SU-DHL-6 (cell line): ENCODE data around the gene IL10.

Experiments
- CTCF ChIP-seq: fragments of 200-600 bp; sonication (generic); IDR thresholded peaks from one replicate; pipeline ENCODE4 v1.5.1; 2017; ENCODE audit warnings: antibody characterized with exemption, mild to moderate bottlenecking, low read length, moderate library complexity; ENCODE audit not compliant: insufficient read depth, poor library complexity, severe bottlenecking
- EZH2phosphoT487 ChIP-seq: fragments of 200-600 bp; sonication (generic), shearing (Covaris generic); conservative IDR thresholded peaks from 2 replicates; pipeline ENCODE4 v1.6.1; 2018; ENCODE audit warnings: mild to moderate bottlenecking, antibody characterized with exemption, low read length, moderate library complexity, mixed read lengths

GRCh38 chr1:206745301-206745700 is 27.0 kb downstream of the IL10 start:
- TF ChIP-seq CTCF, result no peak
- TF ChIP-seq EZH2phosphoT487, result no peak
